NCI-H2171 treated with DMSO at 0.1 percent for 48 hours (cell line): ENCODE measurements around the gene TCF4.

Experiments used
- DNase-seq: peaks from one replicate; lab custom pipeline; 2025; lab: John Stamatoyannopoulos, UW

The TCF4 gene

GRCh38 chr18:55261253-55261652, 326.7 kb downstream of the TCF4 start:
- no peak for DNase-seq

DNA sequence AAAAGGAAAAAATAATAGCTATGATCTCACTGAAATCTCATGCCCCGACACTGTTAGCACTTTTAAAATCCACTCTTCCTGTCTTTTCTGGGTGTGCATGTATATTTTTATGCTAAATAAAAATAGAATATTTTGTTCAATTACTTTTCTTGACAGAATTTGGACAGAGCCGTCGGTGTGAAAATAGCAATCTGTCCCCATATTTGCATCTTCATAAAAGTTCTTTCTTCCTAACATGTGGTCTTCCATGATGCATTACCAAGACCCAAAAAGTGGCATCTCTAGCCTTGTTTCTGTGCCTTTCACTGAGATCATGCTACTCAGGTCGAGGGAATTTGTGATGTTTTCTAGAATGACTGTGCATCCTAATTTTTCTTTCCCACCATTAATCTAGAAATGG, 329.9 kb downstream of the TCF4 start:
- no peak for DNase-seq

GRCh38 chr18:55256929-55257289, 331.1 kb downstream of the TCF4 start:
- DNase-seq: no peak

DNA sequence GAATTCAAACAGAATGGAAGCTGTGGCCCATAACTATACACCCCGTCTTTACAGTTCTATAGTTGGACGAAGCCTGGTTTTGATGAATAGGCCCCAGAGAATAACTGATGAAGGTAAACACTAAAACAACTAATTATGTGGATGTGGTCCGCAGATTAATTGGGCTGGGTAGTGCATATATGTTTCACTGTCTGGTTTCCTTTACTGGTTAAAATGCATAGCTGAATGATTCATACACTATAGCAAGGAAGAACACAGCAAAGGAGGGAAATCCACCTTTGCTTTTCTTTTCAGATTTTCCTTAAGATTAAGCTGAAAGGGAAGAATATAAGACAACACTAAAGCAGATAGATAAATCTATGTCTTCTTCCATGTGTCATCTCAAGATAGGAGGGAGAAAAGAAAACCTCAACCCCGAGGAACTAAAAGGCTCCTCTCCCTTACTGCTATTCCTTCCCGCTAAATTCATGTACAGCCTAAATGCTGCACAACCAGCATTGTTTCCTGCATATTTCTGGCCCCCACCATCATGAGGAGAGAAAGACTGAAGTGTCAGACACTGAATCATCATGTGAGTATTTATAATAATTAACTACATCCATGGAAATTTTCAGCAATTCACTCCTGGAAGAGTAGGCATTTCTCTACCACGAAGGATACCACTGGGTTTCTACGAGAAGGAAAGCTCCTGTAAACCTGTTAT, 331.6 kb downstream of the TCF4 start:
- no peak for DNase-seq

DNA sequence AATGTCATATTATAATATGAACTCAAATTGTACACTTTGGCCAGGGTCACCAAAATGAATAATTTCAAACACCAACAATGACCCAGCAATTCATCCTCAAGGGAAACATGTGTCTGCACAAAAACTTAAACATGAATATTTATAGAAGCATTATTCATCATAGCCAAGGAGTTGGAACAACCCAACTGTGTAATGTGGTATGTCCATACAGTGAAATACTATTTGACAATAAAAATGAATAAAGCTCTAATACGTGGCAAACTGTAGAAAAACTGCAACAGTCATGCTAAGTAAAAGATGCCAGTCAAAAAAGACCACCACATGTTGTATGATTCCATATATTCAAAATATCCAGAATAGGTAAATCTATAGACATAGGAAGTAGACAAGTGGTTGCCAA, 334.2 kb downstream of the TCF4 start:
- no peak for DNase-seq

- DNase-seq: no peak
These were observed 335.1 kb downstream of the TCF4 start for GRCh38 chr18:55252901-55253300.

GRCh38 chr18:55252053-55252675, 335.8 kb downstream of the TCF4 start:
- DNase-seq: no peak

DNA sequence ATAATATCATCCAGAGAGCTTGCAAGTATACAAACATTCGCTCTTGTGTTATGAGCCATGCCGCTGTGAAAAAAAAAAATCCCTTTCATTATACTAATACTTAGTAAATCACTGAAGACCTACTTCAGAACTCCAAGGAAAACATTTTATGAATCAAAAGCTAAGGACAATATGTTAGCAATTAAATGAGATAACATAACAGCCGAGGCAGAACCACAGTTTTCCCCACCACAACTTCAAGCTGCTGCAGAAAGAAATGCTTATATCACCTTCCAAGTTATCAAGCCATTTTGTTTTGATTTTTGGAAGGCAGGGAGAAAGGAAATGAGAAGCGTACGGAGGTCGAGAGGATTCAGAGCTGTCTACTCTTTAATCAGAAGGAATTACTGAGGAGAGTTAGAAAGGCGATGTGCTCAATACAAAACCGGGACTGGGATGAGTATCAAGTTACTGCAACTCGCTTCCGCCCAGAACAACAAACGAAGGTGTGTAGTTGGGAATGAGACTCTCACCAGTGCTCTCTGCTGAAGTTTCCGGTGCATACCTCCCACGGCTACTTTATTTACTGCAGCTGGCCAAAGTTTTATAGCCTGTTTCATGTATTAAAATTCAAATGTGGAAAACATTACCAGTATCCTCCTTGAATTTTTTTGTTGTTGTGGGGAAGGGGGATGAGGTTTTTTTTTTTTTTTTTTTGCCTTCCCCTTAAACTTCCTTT, 336.6 kb downstream of the TCF4 start:
- no peak for DNase-seq

- DNase-seq: no peak
These were observed 337.2 kb downstream of the TCF4 start for GRCh38 chr18:55250768-55251173.

DNA sequence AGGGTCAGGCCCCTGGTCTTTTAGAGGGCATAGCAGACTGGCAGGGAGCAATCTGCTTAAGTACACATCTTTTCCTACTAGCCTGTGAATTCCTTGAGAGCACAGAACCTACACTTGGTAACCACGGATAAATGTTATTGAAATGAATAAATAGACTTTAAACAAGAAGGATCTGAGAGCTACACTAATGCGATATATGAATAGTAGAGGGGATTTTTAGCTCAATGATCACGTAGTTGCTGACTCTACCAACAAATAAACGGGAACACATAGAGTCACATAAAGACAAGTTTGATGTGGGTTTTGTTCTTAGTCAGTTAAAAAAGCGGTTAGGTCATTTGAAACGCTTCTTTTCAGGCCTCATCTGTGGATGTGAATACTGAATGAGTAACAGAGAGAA, 338.4 kb downstream of the TCF4 start:
- DNase-seq: no peak

DNA sequence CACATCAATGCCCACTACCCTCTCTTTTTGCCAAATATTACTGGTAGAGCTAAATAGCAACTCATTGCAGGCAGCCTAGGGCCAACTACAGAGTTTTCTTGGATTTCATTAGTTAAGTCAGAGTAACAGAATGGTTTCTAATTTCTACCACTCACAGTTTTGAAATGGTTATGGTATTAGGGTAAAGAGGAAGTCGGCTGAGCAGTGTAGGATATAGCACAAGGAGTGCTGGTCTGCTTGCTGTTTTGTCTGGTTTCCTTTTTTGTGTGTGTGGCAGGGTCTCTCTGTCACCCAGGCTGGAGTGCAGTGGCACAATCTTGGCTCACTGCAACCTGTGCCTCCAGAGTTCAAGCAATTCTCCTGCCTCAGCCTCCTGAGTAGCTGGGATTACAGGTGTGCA, 339.5 kb downstream of the TCF4 start:
- no peak for DNase-seq

DNA sequence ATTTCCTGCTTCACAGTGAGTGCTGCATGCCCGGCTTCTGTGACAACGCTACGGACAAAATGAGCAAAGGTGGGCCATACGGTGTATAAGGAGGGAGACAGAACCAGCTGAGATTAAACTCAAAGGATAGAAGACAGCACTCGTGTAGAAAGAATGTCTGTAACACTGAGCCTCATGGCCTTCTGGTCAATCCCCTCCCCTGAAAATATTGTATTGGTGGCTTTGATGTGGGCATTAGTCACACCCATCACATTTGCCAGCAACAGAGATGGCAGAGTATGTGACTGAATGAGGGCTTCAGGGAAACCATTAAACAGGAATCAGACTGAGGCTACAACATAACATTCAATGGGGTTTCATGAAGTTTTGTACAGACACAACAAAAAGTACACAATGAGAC, 341.0 kb downstream of the TCF4 start:
- no peak for DNase-seq

GRCh38 chr18:55246278-55246677, 341.7 kb downstream of the TCF4 start:
- no peak for DNase-seq

DNA sequence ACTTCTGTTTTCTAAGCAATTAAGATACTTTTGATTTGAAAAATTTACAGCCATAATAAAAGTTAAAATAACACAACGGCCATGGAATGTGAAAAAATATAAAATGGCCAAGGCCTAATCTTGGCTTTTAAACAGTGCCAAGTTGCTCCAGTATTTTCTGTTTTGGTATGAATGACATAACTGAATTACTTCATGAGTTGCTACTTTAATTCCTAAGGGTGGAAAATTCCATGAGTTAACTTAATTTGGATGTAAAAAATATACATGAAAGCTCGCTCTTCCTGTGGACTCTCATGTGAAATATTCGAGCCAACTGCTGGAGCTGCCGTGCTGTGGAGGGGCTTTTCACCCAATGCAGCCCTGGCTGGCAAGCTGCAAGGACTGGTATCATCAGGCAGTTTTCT, 342.8 kb downstream of the TCF4 start:
- DNase-seq: no peak

DNA sequence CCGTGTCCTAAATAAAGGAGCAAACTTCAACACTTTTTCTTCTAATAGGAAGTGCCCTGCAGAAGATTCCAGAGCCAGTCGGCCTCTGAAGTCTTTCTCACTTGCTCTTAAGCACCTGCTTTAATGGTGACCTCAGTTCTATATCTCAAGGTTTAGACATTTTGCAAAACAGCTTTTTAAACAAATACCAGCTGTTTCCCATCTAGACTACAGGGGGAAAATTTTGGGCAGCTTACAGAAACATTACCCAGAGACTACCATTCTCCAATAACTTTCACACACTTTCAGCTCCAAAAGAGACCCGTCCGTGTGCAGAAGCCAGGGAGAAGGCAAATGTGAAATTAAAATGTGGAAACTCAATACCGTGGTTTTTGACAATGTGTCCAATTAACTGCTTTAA, 343.4 kb downstream of the TCF4 start:
- DNase-seq: no peak

- DNase-seq: no peak
These were observed 344.1 kb downstream of the TCF4 start for GRCh38 chr18:55243857-55244256.

GRCh38 chr18:55243255-55243654, 344.7 kb downstream of the TCF4 start:
- no peak for DNase-seq

GRCh38 chr18:55240978-55241377, 347.0 kb downstream of the TCF4 start:
- no peak for DNase-seq

GRCh38 chr18:55239740-55240139, 348.3 kb downstream of the TCF4 start:
- peak; percentile 78 for DNase-seq

- DNase-seq: no peak
These were observed 350.3 kb downstream of the TCF4 start for GRCh38 chr18:55237660-55238059.

- DNase-seq: no peak
These were observed 351.7 kb downstream of the TCF4 start for GRCh38 chr18:55236150-55236931.

- no peak for DNase-seq
These were observed 352.9 kb downstream of the TCF4 start for GRCh38 chr18:55235094-55235461.
